DND-41 (cell line): ENCODE data around the gene ELN.

Experiments
- EZH2 ChIP-seq: IDR thresholded peaks from 3 replicates; pipeline ENCODE4 v1.6.1; 2012; ENCODE audit warnings: borderline replicate concordance, low read depth, mild to moderate bottlenecking, moderate library complexity, low read length, inconsistent platforms; ENCODE audit not compliant: severe bottlenecking
- TF ChIP-seq, protein P1 (sequence below): IDR thresholded peaks from 2 replicates; pipeline ENCODE4 v1.5.1; 2012; ENCODE audit warnings: borderline replicate concordance, low read length, moderate library complexity, mild to moderate bottlenecking; ENCODE audit not compliant: poor library complexity, severe bottlenecking; ENCODE audit errors: extremely low read depth

- TF ChIP-seq EZH2 = no peak
- TF ChIP-seq, protein P1, sequence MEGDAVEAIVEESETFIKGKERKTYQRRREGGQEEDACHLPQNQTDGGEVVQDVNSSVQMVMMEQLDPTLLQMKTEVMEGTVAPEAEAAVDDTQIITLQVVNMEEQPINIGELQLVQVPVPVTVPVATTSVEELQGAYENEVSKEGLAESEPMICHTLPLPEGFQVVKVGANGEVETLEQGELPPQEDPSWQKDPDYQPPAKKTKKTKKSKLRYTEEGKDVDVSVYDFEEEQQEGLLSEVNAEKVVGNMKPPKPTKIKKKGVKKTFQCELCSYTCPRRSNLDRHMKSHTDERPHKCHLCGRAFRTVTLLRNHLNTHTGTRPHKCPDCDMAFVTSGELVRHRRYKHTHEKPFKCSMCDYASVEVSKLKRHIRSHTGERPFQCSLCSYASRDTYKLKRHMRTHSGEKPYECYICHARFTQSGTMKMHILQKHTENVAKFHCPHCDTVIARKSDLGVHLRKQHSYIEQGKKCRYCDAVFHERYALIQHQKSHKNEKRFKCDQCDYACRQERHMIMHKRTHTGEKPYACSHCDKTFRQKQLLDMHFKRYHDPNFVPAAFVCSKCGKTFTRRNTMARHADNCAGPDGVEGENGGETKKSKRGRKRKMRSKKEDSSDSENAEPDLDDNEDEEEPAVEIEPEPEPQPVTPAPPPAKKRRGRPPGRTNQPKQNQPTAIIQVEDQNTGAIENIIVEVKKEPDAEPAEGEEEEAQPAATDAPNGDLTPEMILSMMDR = no peak
Observed at GRCh38 chr7:73986158-73986631, 41.8 kb upstream of the ELN start.
